GM12874 (cell line): Measurements from ENCODE around the gene STAT5A.

Source experiments
- CTCF ChIP-seq: IDR thresholded peaks from 2 replicates; pipeline ENCODE4 v1.5.1; 2011; ENCODE audit warnings: low read depth, mild to moderate bottlenecking, control low read depth, low read length, moderate library complexity; ENCODE audit not compliant: insufficient read depth

Gene STAT5A

GRCh38 chr17:42307362-42307927, 19.1 kb downstream of the STAT5A start:
- no peak for TF ChIP-seq CTCF

GRCh38 chr17:42308446-42308845, 20.1 kb downstream of the STAT5A start:
- TF ChIP-seq CTCF: no peak

- no peak for TF ChIP-seq CTCF
These were observed 20.8 kb downstream of the STAT5A start for GRCh38 chr17:42309142-42309541.

GRCh38 chr17:42309986-42310786, 21.9 kb downstream of the STAT5A start:
- TF ChIP-seq CTCF: no peak

GRCh38 chr17:42310787-42311215, 22.5 kb downstream of the STAT5A start:
- no peak for TF ChIP-seq CTCF

GRCh38 chr17:42311240-42312034, 23.1 kb downstream of the STAT5A start:
- TF ChIP-seq CTCF: no peak

GRCh38 chr17:42312035-42312284, 23.7 kb downstream of the STAT5A start:
- no peak for TF ChIP-seq CTCF
